ENCODE data around the gene SCUBE1.

Gene SCUBE1

DNA sequence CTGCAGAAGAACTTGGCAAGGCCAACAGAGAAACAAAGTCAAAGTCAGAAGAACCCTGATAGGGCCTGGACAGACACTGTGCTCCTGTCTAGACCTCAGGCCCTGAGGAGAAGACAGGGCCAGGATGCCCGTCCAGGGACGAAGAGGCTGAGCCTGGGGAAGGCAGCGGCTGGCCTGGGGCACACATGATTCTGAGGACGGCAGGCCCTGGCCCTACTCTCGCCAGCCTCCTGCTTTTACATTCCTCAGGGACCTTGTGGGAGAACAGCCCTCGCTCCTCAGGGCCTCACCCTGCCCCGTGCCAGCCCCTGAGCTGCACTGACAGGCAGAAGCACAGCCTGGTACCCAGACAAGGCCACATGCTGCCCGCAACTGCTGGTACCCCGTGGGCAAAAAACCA, 112.6 kb downstream of the SCUBE1 start:
- H3K4me3 ChIP-seq (ENCODE audit: low read depth, low read length): no peak overlapping the region
- DNase-seq (ENCODE audit: low read depth): no peak
- TF ChIP-seq MYC (IDR thresholded peaks at IDR 0.05; ENCODE audit: low read depth, low read length): no peak
- TF ChIP-seq, protein P1, sequence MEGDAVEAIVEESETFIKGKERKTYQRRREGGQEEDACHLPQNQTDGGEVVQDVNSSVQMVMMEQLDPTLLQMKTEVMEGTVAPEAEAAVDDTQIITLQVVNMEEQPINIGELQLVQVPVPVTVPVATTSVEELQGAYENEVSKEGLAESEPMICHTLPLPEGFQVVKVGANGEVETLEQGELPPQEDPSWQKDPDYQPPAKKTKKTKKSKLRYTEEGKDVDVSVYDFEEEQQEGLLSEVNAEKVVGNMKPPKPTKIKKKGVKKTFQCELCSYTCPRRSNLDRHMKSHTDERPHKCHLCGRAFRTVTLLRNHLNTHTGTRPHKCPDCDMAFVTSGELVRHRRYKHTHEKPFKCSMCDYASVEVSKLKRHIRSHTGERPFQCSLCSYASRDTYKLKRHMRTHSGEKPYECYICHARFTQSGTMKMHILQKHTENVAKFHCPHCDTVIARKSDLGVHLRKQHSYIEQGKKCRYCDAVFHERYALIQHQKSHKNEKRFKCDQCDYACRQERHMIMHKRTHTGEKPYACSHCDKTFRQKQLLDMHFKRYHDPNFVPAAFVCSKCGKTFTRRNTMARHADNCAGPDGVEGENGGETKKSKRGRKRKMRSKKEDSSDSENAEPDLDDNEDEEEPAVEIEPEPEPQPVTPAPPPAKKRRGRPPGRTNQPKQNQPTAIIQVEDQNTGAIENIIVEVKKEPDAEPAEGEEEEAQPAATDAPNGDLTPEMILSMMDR (IDR thresholded peaks at IDR 0.05; ENCODE audit: low read depth, low read length): no peak
- no peak for TF ChIP-seq POLR2A (IDR thresholded peaks at IDR 0.05; ENCODE audit: extremely low read depth, insufficient read length)
- TF ChIP-seq, protein P2, sequence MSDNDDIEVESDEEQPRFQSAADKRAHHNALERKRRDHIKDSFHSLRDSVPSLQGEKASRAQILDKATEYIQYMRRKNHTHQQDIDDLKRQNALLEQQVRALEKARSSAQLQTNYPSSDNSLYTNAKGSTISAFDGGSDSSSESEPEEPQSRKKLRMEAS (IDR thresholded peaks at IDR 0.05; ENCODE audit: low read depth, low read length): no peak

DNA sequence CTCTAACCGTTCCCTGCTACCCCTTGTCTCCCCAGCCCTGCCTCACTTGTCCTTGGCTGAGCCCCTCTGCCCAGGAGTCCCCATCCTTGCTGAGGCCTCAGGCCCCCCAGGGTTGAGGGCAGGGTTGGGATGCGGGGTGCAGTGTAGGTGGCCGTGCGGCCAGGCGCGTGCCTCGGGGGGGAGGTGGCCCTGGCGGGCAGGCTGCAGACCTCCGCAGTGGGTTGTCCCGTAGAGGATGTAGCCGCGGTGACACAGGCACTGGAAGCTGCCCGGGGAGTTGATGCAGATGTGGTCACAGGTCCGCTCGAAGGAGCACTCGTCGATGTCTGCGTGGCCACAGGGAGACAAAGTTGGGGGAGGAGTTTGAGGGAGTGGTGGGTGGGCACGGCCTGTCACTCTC, 114.3 kb downstream of the SCUBE1 start:
- DNase-seq (ENCODE audit: low read depth): no peak
- TF ChIP-seq POLR2A (IDR thresholded peaks at IDR 0.05; ENCODE audit: extremely low read depth, insufficient read length) (no peak), MYC (IDR thresholded peaks at IDR 0.05; ENCODE audit: low read depth, low read length) (no peak)
- TF ChIP-seq, protein P2 (IDR thresholded peaks at IDR 0.05; ENCODE audit: low read depth, low read length): no peak
- TF ChIP-seq, protein P1 (IDR thresholded peaks at IDR 0.05; ENCODE audit: low read depth, low read length): no peak
- H3K4me3 ChIP-seq (ENCODE audit: low read depth, low read length): no peak overlapping the region

DNA sequence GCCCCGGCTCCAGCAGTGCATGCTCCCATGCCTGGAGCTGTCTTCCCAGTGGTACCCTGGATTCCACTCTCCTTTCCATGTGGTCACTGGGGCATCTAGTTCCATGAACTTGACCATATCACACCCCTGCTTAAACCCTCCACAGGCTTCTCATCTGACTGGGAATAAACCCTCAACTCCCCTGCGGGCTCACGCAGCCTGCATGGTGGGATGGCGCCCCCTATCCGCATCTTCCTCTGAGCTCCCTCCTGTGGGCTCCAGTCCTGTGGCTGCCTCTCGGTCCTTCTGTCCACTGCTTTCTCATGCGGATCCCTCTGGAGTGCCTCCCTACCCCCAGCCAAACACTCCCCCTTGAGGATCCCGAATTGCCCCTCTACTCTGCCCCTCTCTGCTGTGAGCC, 114.8 kb downstream of the SCUBE1 start:
- no peak overlapping the region for H3K4me3 ChIP-seq (ENCODE audit: low read depth, low read length)
- TF ChIP-seq, protein P2 (IDR thresholded peaks at IDR 0.05; ENCODE audit: low read depth, low read length): no peak
- TF ChIP-seq MYC (IDR thresholded peaks at IDR 0.05; ENCODE audit: low read depth, low read length): no peak
- TF ChIP-seq POLR2A (IDR thresholded peaks at IDR 0.05; ENCODE audit: extremely low read depth, insufficient read length): no peak
- TF ChIP-seq, protein P1 (IDR thresholded peaks at IDR 0.05; ENCODE audit: low read depth, low read length): peak; percentile 68
- DNase-seq (ENCODE audit: low read depth): peak; percentile 72

DNA sequence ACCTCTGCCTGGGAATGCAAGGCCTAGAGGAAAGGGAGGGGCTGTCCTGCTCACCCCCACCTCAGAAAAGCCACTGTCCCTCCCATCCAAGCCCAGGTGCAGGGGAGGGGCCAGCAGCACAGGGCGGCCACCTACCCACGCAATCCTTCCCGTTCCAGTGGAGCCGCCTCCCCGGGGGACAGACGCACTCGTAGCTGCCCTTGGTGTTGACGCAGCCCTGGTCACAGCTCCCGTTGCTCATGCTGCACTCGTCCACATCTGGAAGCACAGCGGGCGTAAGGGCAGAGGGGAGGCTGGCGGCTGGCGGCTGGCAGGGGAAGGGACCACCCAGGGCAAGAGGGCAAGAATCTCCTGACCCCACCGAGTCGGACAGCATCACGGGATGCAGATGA, 115.9 kb downstream of the SCUBE1 start:
- TF ChIP-seq POLR2A (IDR thresholded peaks at IDR 0.05; ENCODE audit: extremely low read depth, insufficient read length) (no peak), MYC (IDR thresholded peaks at IDR 0.05; ENCODE audit: low read depth, low read length) (no peak)
- TF ChIP-seq, protein P2 (IDR thresholded peaks at IDR 0.05; ENCODE audit: low read depth, low read length): no peak
- TF ChIP-seq, protein P1 (IDR thresholded peaks at IDR 0.05; ENCODE audit: low read depth, low read length): no peak
- peak; percentile 67 for DNase-seq (ENCODE audit: low read depth)
- H3K4me3 ChIP-seq (ENCODE audit: low read depth, low read length): no peak overlapping the region

DNA sequence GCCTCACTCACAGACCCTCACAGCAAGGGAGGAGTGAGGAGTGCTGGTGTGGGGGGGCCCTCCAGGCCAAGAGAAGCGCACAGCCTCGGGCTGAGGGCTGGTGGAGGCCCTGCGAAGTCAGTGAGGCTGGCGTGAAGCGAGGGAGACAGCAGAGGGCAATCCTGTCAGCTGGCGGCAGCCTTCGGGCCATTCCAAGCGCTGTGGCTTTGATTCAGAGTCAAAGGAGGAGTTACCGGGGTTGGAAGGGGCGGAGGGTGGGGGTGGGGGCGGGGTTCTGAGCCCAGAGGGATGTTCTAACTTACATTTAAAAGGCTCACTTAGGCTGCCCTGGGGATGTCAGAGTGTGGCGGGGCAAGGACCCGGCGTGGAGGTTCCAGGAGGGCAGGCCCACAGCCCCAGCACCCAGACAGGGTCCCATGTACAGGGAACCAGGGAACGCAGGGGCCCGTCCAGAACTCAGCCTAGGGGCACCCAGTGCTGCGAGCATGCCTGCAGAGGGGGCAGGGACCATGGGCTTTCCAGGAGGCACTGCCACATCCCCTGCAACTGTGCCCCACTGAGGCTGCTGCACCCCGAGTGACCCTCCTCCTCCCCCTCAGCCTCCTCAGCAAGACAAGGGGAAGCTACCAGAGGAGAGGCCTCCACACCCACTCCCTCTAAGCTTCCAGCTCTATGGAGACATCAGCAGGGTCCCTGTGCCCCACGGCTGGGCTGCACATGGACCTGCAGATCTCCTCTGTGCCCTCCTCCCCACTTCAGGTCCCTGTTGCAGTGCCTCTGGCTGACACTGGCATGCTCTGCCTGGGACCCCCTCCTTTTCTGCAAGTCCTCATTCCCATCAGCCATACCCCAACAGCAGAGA, 116.6 kb downstream of the SCUBE1 start:
- DNase-seq (ENCODE audit: low read depth): peak; percentile 38
- TF ChIP-seq MYC (IDR thresholded peaks at IDR 0.05; ENCODE audit: low read depth, low read length) (no peak), POLR2A (IDR thresholded peaks at IDR 0.05; ENCODE audit: extremely low read depth, insufficient read length) (no peak)
- TF ChIP-seq, protein P2 (IDR thresholded peaks at IDR 0.05; ENCODE audit: low read depth, low read length): no peak
- TF ChIP-seq, protein P1 (IDR thresholded peaks at IDR 0.05; ENCODE audit: low read depth, low read length): no peak
- no peak overlapping the region for H3K4me3 ChIP-seq (ENCODE audit: low read depth, low read length)
